C4-2B (cell line): ENCODE measurements around the gene CTDP1.
A peak's percentile ranks its signal among the peaks of the same experiment; 100 is the strongest.

Experiments
- H3K27ac ChIP-seq: fragments of 450-650 bp; 2 replicates; pipeline ENCODE4 v1.5.1; 2017
- CTCF ChIP-seq: fragments of 450-650 bp; conservative IDR thresholded peaks from 2 replicates; pipeline ENCODE4 v1.5.1; 2017; ENCODE audit warnings: mild to moderate bottlenecking
- ZFX ChIP-seq: fragments of 450-650 bp; IDR thresholded peaks from 2 replicates; pipeline ENCODE4 v1.6.1; 2017

The CTDP1 gene, protein sequence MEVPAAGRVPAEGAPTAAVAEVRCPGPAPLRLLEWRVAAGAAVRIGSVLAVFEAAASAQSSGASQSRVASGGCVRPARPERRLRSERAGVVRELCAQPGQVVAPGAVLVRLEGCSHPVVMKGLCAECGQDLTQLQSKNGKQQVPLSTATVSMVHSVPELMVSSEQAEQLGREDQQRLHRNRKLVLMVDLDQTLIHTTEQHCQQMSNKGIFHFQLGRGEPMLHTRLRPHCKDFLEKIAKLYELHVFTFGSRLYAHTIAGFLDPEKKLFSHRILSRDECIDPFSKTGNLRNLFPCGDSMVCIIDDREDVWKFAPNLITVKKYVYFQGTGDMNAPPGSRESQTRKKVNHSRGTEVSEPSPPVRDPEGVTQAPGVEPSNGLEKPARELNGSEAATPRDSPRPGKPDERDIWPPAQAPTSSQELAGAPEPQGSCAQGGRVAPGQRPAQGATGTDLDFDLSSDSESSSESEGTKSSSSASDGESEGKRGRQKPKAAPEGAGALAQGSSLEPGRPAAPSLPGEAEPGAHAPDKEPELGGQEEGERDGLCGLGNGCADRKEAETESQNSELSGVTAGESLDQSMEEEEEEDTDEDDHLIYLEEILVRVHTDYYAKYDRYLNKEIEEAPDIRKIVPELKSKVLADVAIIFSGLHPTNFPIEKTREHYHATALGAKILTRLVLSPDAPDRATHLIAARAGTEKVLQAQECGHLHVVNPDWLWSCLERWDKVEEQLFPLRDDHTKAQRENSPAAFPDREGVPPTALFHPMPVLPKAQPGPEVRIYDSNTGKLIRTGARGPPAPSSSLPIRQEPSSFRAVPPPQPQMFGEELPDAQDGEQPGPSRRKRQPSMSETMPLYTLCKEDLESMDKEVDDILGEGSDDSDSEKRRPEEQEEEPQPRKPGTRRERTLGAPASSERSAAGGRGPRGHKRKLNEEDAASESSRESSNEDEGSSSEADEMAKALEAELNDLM

GRCh38 chr18:79679552-79680099, at the start of gene CTDP1:
Gene CTDP1, plus strand, starts transcription at chr18:79679803. Its CDS starts 145 bp downstream, at chr18:79679948.
- TF ChIP-seq ZFX (peak; percentile 18; the same call in 1 of the 2 replicates), CTCF (no peak)
- H3K27ac ChIP-seq, result peak within 1 kb of the TSS; percentile 98

- TF ChIP-seq ZFX, result no peak
- no peak for TF ChIP-seq CTCF
Observed at GRCh38 chr18:79630281-79631095, 49.1 kb upstream of the CTDP1 start.

DNA sequence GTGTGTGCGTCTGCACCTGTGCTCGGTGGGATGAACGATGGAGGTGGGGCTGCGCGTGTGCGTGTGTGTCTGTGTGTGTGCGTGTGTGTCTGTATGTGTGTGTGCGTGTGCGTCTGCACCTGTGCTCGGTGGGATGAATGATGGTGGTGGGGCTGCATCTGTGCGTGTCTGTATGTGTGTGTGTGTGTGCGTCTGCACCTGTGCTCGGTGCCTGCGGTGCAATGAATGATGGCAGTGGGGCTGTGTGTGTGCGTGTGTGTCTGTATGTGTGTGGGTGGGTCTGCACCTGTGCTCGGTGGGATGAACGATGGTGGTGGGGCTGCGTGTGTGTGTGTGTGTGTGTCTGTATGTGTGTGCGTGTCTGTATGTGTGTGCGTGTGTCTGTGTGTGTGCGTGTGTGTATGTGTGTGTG, 48.5 kb upstream of the CTDP1 start:
- no peak overlapping the region; the same call in 1 of the 2 replicates for H3K27ac ChIP-seq
- TF ChIP-seq CTCF (no peak), ZFX (no peak)

More at GRCh38 chr18:79630281-79631095, 49.1 kb upstream of the CTDP1 start:
- peak overlapping the region; percentile 3; the same call in 1 of the 2 replicates for H3K27ac ChIP-seq

DNA sequence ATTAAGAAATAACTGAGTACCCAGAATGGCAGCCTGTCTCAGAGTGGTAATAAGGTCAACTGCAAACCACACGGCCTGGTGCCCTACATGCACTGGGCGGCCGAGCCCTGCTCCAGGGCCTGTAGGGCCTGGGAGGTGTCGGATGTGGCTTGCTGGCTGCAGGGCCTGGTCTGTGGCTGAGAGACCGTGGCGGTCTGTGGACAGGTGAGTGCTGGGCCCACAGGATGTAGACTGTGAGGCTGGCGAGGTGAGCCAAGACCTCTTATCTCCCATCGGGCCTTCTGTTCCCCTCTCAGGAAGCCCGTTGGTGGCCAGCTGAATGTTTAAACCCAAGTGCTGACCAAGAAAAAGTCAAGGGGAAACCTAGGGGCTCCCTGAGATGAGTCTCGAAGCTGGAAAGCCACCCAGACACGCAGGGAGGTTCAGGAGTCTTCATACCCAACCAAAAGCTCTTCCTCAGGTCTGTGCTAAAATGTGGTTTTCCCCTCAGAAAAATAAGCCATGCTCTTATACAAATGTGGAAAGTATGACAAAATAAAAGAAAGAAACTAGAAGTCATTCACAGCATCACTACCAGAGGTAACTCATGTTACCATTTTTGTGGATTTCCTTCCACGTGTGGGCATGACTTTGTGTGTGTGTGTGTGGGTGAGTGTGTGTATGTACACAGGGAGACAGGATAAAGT, 47.7 kb upstream of the CTDP1 start:
- TF ChIP-seq CTCF (no peak), ZFX (no peak)
- H3K27ac ChIP-seq, result no peak overlapping the region

GRCh38 chr18:79632765-79633164, 46.8 kb upstream of the CTDP1 start:
- no peak for TF ChIP-seq ZFX
- no peak for TF ChIP-seq CTCF
- H3K27ac ChIP-seq, result no peak overlapping the region

- H3K27ac ChIP-seq, result no peak overlapping the region
Observed at GRCh38 chr18:79634186-79634585, 45.4 kb upstream of the CTDP1 start.

More at GRCh38 chr18:79634186-79634585, 45.4 kb upstream of the CTDP1 start:
- TF ChIP-seq CTCF (no peak), ZFX (no peak)
